ENCODE results near the gene DFFB.
"Not testable (repeated sequence)": the region's sequence is repeated elsewhere in the genome, so short reads cannot be mapped to it uniquely, and the experiment has no call there.

DFFB gene, protein sequence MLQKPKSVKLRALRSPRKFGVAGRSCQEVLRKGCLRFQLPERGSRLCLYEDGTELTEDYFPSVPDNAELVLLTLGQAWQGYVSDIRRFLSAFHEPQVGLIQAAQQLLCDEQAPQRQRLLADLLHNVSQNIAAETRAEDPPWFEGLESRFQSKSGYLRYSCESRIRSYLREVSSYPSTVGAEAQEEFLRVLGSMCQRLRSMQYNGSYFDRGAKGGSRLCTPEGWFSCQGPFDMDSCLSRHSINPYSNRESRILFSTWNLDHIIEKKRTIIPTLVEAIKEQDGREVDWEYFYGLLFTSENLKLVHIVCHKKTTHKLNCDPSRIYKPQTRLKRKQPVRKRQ

DNA sequence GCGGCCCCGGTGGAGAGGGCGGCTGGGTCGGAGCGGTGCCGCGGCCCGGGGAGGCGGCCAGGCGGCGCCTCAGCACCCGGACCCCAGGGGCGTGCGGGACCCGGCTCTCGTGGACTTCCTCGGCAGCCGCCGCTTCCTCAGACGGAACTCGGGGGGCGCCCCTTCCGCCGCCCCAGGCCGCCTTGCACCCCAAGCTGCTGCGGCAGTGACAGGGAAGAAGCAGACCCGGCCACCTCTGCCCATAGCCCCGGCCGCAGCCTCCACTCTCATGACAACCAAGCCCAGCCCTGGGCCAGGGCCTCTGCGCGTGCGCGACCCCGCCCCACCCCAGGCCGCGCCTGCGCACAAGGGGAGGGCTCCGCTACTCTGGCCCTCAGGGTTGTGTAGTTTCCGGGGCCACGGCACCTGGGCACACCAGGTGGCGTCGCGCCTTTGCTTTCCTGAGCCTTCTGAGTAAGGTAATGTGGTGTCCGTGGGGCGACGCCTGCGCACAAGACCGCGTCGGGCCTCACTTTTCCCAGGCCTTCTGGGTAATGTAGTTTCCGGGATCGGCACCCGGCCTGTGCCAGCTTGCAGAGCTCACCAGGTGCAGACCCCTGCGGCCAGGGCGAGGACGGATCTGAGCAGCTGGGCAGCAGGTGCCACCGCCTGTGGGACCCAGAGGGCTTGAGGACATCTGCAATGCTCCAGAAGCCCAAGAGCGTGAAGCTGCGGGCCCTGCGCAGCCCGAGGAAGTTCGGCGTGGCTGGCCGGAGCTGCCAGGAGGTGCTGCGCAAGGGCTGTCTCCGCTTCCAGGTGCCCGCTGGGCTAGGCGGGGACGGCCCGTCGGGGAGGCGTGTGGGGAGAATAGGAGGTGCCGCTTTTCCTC, at the start of gene DFFB, which contains the start of gene CEP104:
TSS of gene DFFB (plus strand) at position 554 of the 868 bp plus-strand sequence. CDS start at position 682, 128 bp downstream.
TSS of gene CEP104 (minus strand) at position 289 of the 868 bp plus-strand sequence. CDS start 4,804 bp downstream, outside the sequence.
- H3K36me3 Mint-ChIP-seq, result peaks cover 3 to 5% of the 10 kb centered on the region in 2 donors
- peak; percentile 97 for DNase-seq

DNA sequence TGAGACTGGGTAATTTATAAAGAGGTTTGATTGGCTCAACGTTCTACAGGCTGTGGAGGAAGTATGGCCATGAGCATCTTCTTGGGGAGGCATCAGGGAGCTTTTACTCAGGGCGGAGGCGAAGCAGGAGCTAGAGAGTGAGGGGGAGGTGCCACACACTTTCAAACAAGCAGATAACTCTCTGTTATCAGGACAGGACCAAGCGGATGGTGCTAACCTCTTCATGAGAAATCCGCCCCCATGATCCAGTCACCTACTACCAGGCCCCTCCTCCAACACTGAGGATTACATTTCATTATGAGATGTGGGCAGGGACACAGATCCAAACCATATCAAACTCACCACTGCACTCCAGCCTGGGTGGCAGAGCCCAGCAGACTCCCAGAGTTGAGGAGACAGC, 49.5 kb upstream of the DFFB start:
- DNase-seq (no peak), ATAC-seq (replicated peaks) (no peak)
- Mint-ChIP-seq H3K27ac (no peak overlapping the region), H3K36me3 (peaks cover 0 to 2% of the 10 kb centered on the region in 2 donors), H3K4me1 (peaks cover 16 to 23% of the 10 kb centered on the region in 2 donors), H3K4me3 (no peak overlapping the region), H3K27me3 (peaks cover 26 to 41% of the 10 kb centered on the region in 2 donors), H3K9me3 (no peaks in the 10 kb centered on the region)

More for the DNA sequence above, at the start of gene DFFB, which contains the start of gene CEP104:
- no peaks in the 10 kb centered on the region for H3K27me3 Mint-ChIP-seq
- H3K4me3 Mint-ChIP-seq, result peak within 1 kb of the TSS; percentile 99 to 100
- H3K4me1 Mint-ChIP-seq, result peaks cover 11 to 38% of the 10 kb centered on the region in 2 donors
- H3K9me3 Mint-ChIP-seq, result no peaks in the 10 kb centered on the region
- peak within 1 kb of the TSS; percentile 95 for H3K27ac Mint-ChIP-seq
- ATAC-seq (replicated peaks), result peak; percentile 97 to 98

DNA sequence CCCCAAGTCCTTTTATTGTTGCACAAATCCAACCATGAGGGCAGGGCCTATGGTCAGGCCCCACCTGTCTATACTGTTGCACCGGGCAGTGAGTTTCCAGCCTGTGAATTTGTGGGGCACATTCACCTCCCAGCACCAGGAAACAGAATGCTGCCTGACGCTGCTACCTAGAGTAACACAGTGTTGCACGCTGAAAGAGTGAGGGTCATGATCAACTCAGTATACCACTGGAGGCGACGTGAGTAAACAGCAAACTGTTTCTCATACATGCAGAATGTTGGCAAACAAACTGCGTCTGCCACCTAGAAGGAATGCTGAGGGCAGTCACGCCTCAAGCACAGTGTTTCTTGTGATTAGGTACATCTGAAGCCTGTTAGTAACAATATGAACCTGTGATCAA, 47.6 kb upstream of the DFFB start:
- H3K36me3 Mint-ChIP-seq, result peaks cover 5 to 7% of the 10 kb centered on the region in 2 donors
- peaks cover 15 to 22% of the 10 kb centered on the region in 2 donors for H3K27me3 Mint-ChIP-seq
- DNase-seq, result no peak
- H3K27ac Mint-ChIP-seq, result no peak overlapping the region
- H3K4me3 Mint-ChIP-seq, result no peak overlapping the region
- H3K4me1 Mint-ChIP-seq, result peaks cover 12 to 16% of the 10 kb centered on the region in 2 donors
- no peaks in the 10 kb centered on the region for H3K9me3 Mint-ChIP-seq
- ATAC-seq (replicated peaks), result no peak

DNA sequence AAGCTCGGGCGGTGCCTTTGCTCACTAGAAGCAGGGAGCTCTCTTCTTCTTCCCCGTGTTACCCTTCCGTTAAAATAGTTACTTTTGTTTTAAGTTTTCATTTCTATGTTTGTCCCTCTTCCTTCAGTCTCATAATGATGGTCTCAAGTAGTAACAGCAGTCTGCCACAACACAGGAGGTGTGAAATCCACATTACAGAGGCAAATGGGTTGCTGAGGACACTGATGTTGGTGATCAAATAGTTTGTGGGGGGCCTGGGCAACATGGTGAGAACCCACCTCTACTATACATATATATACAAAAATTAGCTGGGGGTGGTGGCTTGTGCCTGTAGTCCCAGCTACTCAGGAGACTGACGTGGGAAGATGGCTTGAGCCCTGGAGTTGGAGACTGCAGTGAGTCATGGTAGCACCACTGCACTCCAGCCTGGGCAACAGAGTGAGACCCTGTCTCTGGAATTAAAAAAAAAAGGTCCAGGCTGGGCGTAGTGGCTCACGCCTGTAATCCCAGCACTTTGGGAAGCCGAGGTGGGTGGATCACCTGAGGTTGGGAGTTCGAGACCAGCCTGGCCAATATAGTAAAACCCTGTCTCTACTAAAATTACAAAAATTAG, 47.0 kb upstream of the DFFB start:
- peaks cover 10 to 16% of the 10 kb centered on the region in 2 donors for H3K27me3 Mint-ChIP-seq
- H3K4me3 Mint-ChIP-seq; DNase-seq; H3K27ac Mint-ChIP-seq; H3K4me1 Mint-ChIP-seq; ATAC-seq (replicated peaks); H3K9me3 Mint-ChIP-seq: not testable (repeated sequence)
- peaks cover 10 to 13% of the 10 kb centered on the region in 2 donors for H3K36me3 Mint-ChIP-seq

DNA sequence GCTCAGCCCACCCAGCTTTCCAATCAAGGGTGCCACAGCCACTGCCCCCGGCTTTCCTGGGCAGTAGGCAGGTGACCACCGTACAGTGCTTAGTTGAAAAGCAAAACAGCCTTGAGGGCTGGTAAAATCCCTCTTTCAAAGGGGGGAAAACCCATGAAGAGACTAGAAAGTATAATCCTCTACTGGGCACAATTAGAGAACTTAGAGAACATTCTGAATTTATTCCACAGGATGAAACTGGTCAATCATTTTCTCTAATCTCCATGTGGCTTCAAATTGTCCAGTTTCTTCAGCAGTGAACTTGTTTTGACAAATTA, 45.7 kb upstream of the DFFB start:
- DNase-seq (no peak), ATAC-seq (replicated peaks) (peak; percentile 77 to 88)
- Mint-ChIP-seq H3K9me3 (no peaks in the 10 kb centered on the region), H3K4me1 (peaks cover 4 to 9% of the 10 kb centered on the region in 2 donors), H3K27me3 (peaks cover 0 to 7% of the 10 kb centered on the region in 2 donors), H3K27ac (no peak overlapping the region), H3K4me3 (peak overlapping the region in 1 of 2 donors; percentile 53), H3K36me3 (peaks cover 16 to 21% of the 10 kb centered on the region in 2 donors)

DNA sequence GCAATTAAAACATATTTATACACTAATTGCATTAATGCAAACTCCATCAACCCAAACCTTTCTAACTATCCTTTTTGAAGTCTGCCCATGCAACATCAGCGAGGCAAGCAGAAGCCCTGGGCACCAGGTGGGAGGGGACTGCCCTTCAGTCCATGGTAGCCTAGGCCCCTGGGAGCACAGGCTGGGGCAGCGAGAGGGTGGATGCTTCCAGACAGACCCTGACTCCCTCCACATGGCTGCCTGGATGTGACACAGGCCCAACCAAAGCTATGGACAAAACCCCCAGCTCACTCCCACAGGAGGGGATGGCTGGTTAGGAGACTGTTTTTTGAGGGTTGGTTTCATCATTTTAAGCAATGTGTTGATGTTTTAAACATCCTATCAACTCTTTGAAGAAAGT, 43.2 kb upstream of the DFFB start:
- Mint-ChIP-seq H3K27ac (no peak overlapping the region), H3K4me1 (peaks cover 6 to 9% of the 10 kb centered on the region in 2 donors), H3K9me3 (no peaks in the 10 kb centered on the region), H3K36me3 (peaks cover 22 to 42% of the 10 kb centered on the region in 2 donors), H3K4me3 (no peak overlapping the region), H3K27me3 (no peaks in the 10 kb centered on the region)
- ATAC-seq (replicated peaks), result no peak
- no peak for DNase-seq

DNA sequence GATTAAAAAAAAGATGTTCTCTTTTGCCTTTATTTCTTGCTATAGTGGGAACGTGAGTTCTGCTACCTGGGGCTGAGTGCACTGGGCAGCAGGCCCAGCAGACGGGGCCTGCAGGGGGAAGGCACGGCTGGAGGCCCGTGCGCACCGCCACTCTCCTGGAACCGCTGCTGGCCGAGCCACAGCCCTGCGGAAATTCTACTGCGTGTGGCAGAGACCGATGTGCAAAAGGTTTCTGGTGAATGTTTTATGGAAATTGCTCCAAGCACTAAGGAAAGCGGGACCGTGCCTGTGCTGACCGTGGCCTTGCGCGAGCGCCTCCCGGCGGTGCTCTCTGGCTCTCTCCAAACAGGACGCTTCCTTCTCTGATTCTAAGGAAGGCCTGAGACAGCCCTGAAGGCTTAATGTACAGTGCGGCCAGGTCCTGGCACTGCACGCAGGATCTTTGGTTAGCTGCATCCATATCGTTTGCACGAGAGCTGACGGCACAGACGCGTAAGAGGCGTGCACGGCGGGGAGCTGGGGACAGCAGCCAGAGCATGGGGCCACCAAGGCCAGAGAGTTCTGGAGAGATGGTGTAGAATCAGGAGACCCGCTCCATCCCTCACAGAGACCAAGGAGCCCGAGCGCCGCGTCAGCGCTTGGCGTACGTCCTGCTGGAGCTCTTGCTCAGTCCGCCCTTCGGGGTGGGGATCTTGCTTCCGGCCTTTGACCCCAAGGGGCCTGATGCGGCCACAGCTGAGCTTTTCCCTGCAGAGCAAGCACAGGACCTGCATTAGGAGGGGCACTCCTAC, 42.3 kb upstream of the DFFB start:
- no peak for ATAC-seq (replicated peaks)
- DNase-seq, result no peak

DNA sequence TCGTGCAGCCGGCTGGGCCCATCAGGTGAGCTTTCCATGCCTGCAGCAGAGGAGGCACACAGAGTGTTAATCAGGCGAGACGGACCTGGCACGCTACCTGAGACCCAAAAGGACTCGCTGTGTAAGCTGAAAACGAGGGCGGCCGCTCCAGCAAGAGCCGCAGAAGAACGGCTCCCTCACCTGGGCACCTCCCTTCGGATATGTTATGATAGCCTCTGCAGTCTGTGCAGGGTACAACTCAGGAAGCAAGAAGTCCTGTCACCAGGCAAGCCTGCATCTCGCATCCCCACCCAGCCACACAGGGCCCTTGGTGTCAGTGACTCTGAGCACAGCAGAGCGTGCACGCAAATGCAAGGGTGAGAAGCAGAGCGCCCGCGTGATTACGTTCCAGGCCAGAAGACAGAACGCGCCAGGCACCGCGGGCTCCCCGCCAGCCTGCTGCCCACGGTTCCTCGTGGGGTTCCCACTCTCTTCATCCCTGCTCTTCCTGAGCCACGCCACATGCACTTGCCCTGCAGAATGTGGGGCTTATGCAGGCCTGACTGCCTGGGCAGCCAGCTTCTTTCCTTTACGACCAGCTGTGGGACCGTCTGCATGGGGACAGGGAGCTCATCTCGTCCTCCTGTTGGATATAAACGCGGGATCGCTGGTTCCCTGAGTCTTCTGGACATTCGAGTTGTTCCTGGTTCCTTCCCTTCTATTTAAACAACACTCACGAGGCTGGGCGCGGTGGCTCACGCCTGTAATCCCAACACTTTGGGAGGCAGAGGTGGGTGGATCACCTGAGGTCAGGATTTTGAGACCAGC, 40.7 kb upstream of the DFFB start:
- Mint-ChIP-seq H3K4me3 (no peak overlapping the region), H3K36me3 (peaks cover 37 to 62% of the 10 kb centered on the region in 2 donors), H3K9me3 (no peaks in the 10 kb centered on the region), H3K4me1 (peaks cover 5 to 12% of the 10 kb centered on the region in 2 donors), H3K27me3 (no peaks in the 10 kb centered on the region), H3K27ac (no peak overlapping the region)
- ATAC-seq (replicated peaks), result no peak
- no peak for DNase-seq

More for the DNA sequence above, 42.3 kb upstream of the DFFB start:
- Mint-ChIP-seq H3K4me1 (peaks cover 8 to 17% of the 10 kb centered on the region in 2 donors), H3K27me3 (no peaks in the 10 kb centered on the region), H3K4me3 (no peak overlapping the region), H3K27ac (no peak overlapping the region), H3K9me3 (no peaks in the 10 kb centered on the region), H3K36me3 (peaks cover 27 to 51% of the 10 kb centered on the region in 2 donors)

DNA sequence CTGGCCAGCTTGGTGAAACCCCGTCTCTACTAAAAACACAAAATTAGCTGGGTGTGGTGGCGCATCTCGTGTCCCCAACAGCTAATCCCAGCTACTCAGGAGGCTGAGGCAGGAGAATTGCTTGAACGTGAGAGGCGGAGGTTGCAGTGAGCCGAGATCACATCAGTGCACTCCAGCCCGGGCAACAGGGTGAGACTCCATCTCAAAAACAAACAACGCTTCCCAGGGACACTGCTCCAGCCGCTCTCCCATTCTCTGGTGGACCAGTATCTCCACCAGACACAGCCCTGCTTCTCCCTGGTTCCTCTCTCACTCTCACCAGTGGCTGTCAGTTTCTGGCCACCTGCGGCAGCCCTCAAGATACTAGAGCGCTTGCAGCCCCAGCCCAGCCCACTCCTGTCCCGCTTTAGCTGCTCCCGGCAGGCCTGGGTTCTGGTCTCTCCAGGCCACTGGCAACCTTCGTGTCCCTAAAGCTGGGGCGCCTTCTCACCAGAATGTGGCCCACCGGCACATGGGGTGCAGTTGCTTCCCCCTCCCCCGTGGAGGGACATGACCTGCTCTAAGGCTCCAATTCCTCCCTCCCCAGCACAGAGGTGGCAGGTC, 40.0 kb upstream of the DFFB start:
- H3K27me3 Mint-ChIP-seq, result no peaks in the 10 kb centered on the region
- peaks cover 43 to 69% of the 10 kb centered on the region in 2 donors for H3K36me3 Mint-ChIP-seq
- no peak overlapping the region for H3K27ac Mint-ChIP-seq
- DNase-seq (no peak), ATAC-seq (replicated peaks) (no peak)
- H3K9me3 Mint-ChIP-seq, result no peaks in the 10 kb centered on the region
- no peak overlapping the region for H3K4me3 Mint-ChIP-seq
- H3K4me1 Mint-ChIP-seq, result peaks cover 4 to 8% of the 10 kb centered on the region in 2 donors

DNA sequence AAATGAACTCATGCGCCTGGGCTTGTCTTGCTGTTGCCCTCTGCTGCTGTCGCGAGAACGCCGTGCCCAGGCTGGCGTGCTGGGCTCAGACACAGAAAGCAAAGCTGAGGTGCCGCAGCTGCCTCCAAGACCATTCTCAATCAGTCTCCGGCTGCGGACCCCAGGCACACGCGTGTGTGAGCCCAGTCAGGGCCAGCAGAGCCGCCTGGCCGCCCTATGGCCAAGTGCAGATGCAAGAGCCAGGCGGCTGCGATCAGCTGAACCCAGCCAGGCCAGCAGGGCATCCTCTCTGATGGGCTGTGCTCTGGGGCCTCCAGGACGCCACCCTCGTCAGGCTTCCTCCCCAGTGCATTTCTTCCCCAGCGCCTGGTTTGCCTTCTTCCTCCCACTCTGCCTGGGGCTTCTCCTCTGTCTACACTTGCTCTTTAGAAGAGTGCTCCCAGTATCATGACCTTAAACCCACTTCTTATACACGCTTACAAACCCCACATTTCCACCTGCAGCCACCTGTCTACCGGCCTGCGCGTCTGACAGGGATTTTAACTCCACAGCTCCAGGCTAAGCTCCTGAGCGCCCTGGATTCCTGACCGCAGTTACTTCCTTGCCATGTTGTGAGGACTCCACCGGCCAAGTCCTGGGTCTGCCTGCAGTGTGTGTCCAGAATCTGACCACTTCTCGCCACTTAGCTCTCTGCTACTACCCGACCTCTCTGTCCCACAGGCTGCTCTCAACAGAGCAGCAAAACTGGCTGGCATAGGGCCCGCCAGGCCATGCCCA, 39.3 kb upstream of the DFFB start:
- ATAC-seq (replicated peaks) (no peak), DNase-seq (no peak)
- H3K9me3 Mint-ChIP-seq, result no peaks in the 10 kb centered on the region
- peaks cover 4 to 8% of the 10 kb centered on the region in 2 donors for H3K4me1 Mint-ChIP-seq
- H3K4me3 Mint-ChIP-seq, result no peak overlapping the region
- no peak overlapping the region for H3K27ac Mint-ChIP-seq
- peaks cover 48 to 70% of the 10 kb centered on the region in 2 donors for H3K36me3 Mint-ChIP-seq
- no peaks in the 10 kb centered on the region for H3K27me3 Mint-ChIP-seq

DNA sequence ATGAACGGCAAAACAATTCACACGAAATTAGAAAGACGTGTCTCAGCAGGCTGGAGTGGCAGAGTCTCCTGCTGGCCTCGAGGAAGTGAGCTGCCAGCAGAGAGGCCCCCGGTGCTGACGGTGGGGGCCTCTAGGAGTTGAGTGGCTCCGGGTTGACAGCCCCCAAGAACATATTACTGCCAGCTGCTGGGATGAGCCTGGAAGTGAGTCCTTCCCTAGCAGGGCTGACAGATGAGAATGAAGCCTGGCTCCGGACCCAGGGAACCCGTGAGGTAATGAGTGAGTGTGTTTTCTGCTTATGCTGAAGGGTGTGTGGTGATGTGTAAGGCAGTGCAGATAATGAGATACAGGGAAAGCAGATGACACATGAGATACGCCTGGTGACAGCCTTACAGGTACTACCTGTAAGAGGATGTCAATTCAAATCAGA, 37.5 kb upstream of the DFFB start:
- H3K4me3 Mint-ChIP-seq, result no peak overlapping the region
- H3K27ac Mint-ChIP-seq, result no peak overlapping the region
- ATAC-seq (replicated peaks) (no peak), DNase-seq (no peak)
- no peaks in the 10 kb centered on the region for H3K9me3 Mint-ChIP-seq
- H3K27me3 Mint-ChIP-seq, result no peaks in the 10 kb centered on the region
- peaks cover 54 to 77% of the 10 kb centered on the region in 2 donors for H3K36me3 Mint-ChIP-seq
- peaks cover 4 to 8% of the 10 kb centered on the region in 2 donors for H3K4me1 Mint-ChIP-seq

DNA sequence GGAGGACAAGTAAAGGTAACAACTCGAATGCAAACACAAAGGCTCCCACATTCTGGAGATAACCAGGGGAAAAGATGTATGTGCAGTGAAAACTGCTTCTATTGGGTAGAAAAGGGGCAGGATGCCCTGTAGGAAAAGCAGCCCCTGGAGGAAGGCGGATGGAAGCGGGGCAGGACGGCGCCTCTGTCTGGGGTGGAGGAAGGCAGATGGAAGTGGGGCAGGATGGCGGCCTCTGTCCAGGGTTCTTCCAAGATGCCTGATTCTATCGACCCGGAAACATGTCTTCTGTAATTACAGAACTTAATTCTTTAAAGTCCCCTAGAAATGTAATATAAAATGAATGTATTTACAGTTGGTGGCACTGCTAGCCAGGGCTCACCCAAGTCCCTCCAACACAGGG, 37.0 kb upstream of the DFFB start:
- peaks cover 4 to 8% of the 10 kb centered on the region in 2 donors for H3K4me1 Mint-ChIP-seq
- no peak overlapping the region for H3K27ac Mint-ChIP-seq
- DNase-seq (no peak), ATAC-seq (replicated peaks) (no peak)
- no peaks in the 10 kb centered on the region for H3K9me3 Mint-ChIP-seq
- peaks cover 50 to 73% of the 10 kb centered on the region in 2 donors for H3K36me3 Mint-ChIP-seq
- H3K4me3 Mint-ChIP-seq, result no peak overlapping the region
- H3K27me3 Mint-ChIP-seq, result no peaks in the 10 kb centered on the region
